ENCODE measurements around the gene EHHADH.
"Not testable (repeated sequence)": the region's sequence is repeated elsewhere in the genome, so short reads cannot be mapped to it uniquely, and the experiment has no call there.

EHHADH gene

GRCh38 chr3:185250653-185251052, 3.2 kb downstream of the EHHADH start:
- DNase-seq = no peak

- no peak for DNase-seq
These were observed 3.6 kb downstream of the EHHADH start for GRCh38 chr3:185250247-185250646.

- no peak for DNase-seq
These were observed 11.2 kb downstream of the EHHADH start for GRCh38 chr3:185242642-185243041.

GRCh38 chr3:185236969-185237368, 16.9 kb downstream of the EHHADH start:
- DNase-seq = no peak

GRCh38 chr3:185233328-185233727, 20.5 kb downstream of the EHHADH start:
- DNase-seq = no peak

GRCh38 chr3:185226526-185226925, 27.3 kb downstream of the EHHADH start:
- not testable (repeated sequence) for DNase-seq

- DNase-seq = no peak
These were observed 28.3 kb downstream of the EHHADH start for GRCh38 chr3:185225523-185225922.

GRCh38 chr3:185225080-185225479, 28.8 kb downstream of the EHHADH start:
- DNase-seq = no peak

GRCh38 chr3:185221203-185221602, 32.6 kb downstream of the EHHADH start:
- no peak for DNase-seq

GRCh38 chr3:185216607-185216958, 37.3 kb downstream of the EHHADH start:
- DNase-seq = no peak

- DNase-seq = no peak
These were observed 37.8 kb downstream of the EHHADH start for GRCh38 chr3:185215873-185216606.

GRCh38 chr3:185212559-185212958, 41.3 kb downstream of the EHHADH start:
- DNase-seq = no peak

GRCh38 chr3:185212086-185212485, 41.8 kb downstream of the EHHADH start:
- DNase-seq = no peak

GRCh38 chr3:185210621-185211142, 43.2 kb downstream of the EHHADH start:
- DNase-seq = no peak

- DNase-seq = no peak
These were observed 45.0 kb downstream of the EHHADH start for GRCh38 chr3:185208823-185209222.

- DNase-seq = no peak
These were observed 45.7 kb downstream of the EHHADH start for GRCh38 chr3:185207931-185208746.

GRCh38 chr3:185207481-185207880, 46.4 kb downstream of the EHHADH start:
- DNase-seq = no peak

- no peak for DNase-seq
These were observed 48.0 kb downstream of the EHHADH start for GRCh38 chr3:185205865-185206264.

GRCh38 chr3:185204894-185205293, 49.0 kb downstream of the EHHADH start:
- no peak for DNase-seq

GRCh38 chr3:185200639-185201038, 53.2 kb downstream of the EHHADH start:
- no peak for DNase-seq

- no peak for DNase-seq
These were observed 54.2 kb downstream of the EHHADH start for GRCh38 chr3:185199671-185200070.

- no peak for DNase-seq
These were observed 54.6 kb downstream of the EHHADH start for GRCh38 chr3:185199206-185199605.

GRCh38 chr3:185197068-185197467, 56.8 kb downstream of the EHHADH start:
- DNase-seq = no peak

GRCh38 chr3:185195652-185196051, 58.2 kb downstream of the EHHADH start:
- DNase-seq = no peak

All from stimulated activated CD4-positive, alpha-beta T cell treated with anti-CD3 and anti-CD28 coated beads, Interleukin-2, amount 100 ng/mL, for 48 hours (primary cell).